ENCODE data around the gene GALNT3. TPM values are rescaled to one million over a fixed set of nuclear protein-coding genes. Genes with fewer than 3 reads are reported as not detected.

Gene GALNT3
- total and polyA plus RNA-seq, 2 of the 8 experiments (the other 6 are each of a cell fraction or from before 2014, with no cell fraction given), result 3.4 to 23.6 TPM

DNA sequence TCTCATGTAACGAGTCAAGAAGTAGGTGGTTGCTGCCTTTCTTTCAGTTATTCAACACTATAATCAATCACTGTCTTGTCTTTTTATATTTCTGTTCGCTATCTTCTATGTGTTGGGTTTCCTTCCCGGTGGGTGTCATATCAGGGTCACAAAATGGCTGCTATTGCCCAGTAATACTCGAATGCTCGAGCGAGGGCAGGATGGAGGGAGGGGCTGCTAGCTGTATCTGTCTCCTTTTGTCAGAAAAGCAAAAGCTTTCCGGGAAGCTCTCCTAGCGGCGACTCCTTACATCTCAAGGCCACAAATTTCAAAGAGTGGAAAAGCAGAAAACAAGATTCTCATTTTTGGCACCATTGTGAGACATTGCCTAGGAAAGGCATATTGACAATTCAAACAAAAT, 16.4 kb upstream of the GALNT3 start:
- no peaks in the 10 kb centered on the region for H3K23me2 ChIP-seq (ENCODE audit: low read depth, low read length)
- no peak overlapping the region for H4K8ac ChIP-seq (ENCODE audit: extremely low read depth, insufficient read depth, low read length)
- no peak overlapping the region for H3K23ac ChIP-seq (ENCODE audit: insufficient read length)
- H2AFZ ChIP-seq (ENCODE audit: low read length), result no peak overlapping the region
- no peak overlapping the region for H2BK12ac ChIP-seq (ENCODE audit: low read depth, low read length)
- no peak overlapping the region for H3K9ac ChIP-seq (replicated peaks in 1 of 4; ENCODE audit: extremely low read depth in 1 of 4, low read depth in 3 of 4, low read length in 3 of 4)
- no peak overlapping the region for H2BK15ac ChIP-seq (ENCODE audit: low read length)
- H2AK5ac ChIP-seq (ENCODE audit: low read depth, low read length), result no peak overlapping the region
- H3K14ac ChIP-seq (ENCODE audit: insufficient read length), result no peak overlapping the region
- H2BK20ac ChIP-seq (ENCODE audit: low read length), result no peak overlapping the region
- no peak overlapping the region for H3K56ac ChIP-seq (replicated peaks; ENCODE audit: insufficient read length, low read depth, low read length)
- H4K91ac ChIP-seq (replicated peaks; ENCODE audit: insufficient read length, low read length), result no peak overlapping the region
- no peak overlapping the region for H3K4me3 ChIP-seq (ENCODE audit: extremely low read depth in 1 of 4, insufficient read depth in 2 of 4, low read depth in 3 of 4, low read length in 4 of 4)
- FAIRE-seq (no peak), DNase-seq (ENCODE audit: low read depth in 1 of 2, low spot score in 2 of 2) (no peak)
- H4K20me1 ChIP-seq (replicated peaks in 1 of 2; ENCODE audit: control insufficient read depth in 1 of 2, insufficient read depth in 2 of 2, low read length in 2 of 2), result no peaks in the 10 kb centered on the region
- H3K4me1 ChIP-seq (replicated peaks in 1 of 4; ENCODE audit: control insufficient read depth in 3 of 4, insufficient read depth in 4 of 4, low read length in 3 of 4), result no peaks in the 10 kb centered on the region
- H2BK5ac ChIP-seq (ENCODE audit: low read depth, low read length), result no peak overlapping the region
- CTCF ChIA-PET (ENCODE audit: partially characterized antibody), result no interaction called here
- no peaks in the 10 kb centered on the region for H3K9me3 ChIP-seq (ENCODE audit: insufficient read depth in 2 of 2, low read depth in 1 of 2, low read length in 1 of 2)
- peaks cover 0 to 1% (median 0%) of the 10 kb centered on the region in 4 experiments; a peak in 1 of 7 replicates for H3K27me3 ChIP-seq (replicated peaks in 1 of 4; ENCODE audit: control insufficient read depth in 3 of 4, extremely low read depth in 1 of 4, insufficient read depth in 3 of 4, low read length in 3 of 4)
- no peaks in the 10 kb centered on the region for H3K79me1 ChIP-seq (ENCODE audit: low read depth, low read length)
- no peak overlapping the region for H4K5ac ChIP-seq (ENCODE audit: insufficient read length, low read depth, low read length)
- no peaks in the 10 kb centered on the region for H3K79me2 ChIP-seq (ENCODE audit: control insufficient read depth in 1 of 2, insufficient read depth in 2 of 2, low read length in 2 of 2)
- POLR2A ChIA-PET (ENCODE audit: partially characterized antibody), result no interaction called here
- no peak overlapping the region for H2BK120ac ChIP-seq (replicated peaks; ENCODE audit: low read depth, low read length)
- 86% methylated on average over 9 of the region's 9 CpGs; no CpG with 5 or more reads in 1 of the 2 experiments for WGBS, 2 experiments (ENCODE audit: extremely low coverage in 1 of 2, insufficient coverage in 1 of 2, insufficient read length in 1 of 2, insufficient replicate concordance in 2 of 2, low coverage in 1 of 2, low lambda C conversion rate in 2 of 2, missing lambda C conversion rate in 1 of 2)
- no peaks in the 10 kb centered on the region for H3K36me3 ChIP-seq (ENCODE audit: control insufficient read depth in 2 of 4, insufficient read depth in 4 of 4, low read length in 3 of 4)
- H3K4me2 ChIP-seq (ENCODE audit: insufficient read depth in 1 of 2, low read depth in 2 of 2, low read length in 2 of 2), result no peak overlapping the region
- H3K18ac ChIP-seq (ENCODE audit: extremely low read depth, low read length), result no peak overlapping the region
- no peak overlapping the region for H3K4ac ChIP-seq (replicated peaks; ENCODE audit: insufficient read length, low read depth, low read length)
- H3K27ac ChIP-seq (ENCODE audit: low read depth, low read length), result no peak overlapping the region
- no peak for TF ChIP-seq EZH2 (IDR thresholded peaks at IDR 0.05; ENCODE audit: low read depth, low read length, severe bottlenecking)
- no peak for TF ChIP-seq CTBP2 (IDR thresholded peaks at IDR 0.05; ENCODE audit: borderline replicate concordance, insufficient read depth, insufficient read length, low read length)
- TF ChIP-seq BRCA1 (IDR thresholded peaks at IDR 0.05; ENCODE audit: low read depth, low read length), result no peak
- no peak for TF ChIP-seq JUND (IDR thresholded peaks at IDR 0.05; ENCODE audit: low read length)
- TF ChIP-seq CHD2 (IDR thresholded peaks at IDR 0.05; ENCODE audit: low read length), result no peak
- TF ChIP-seq CBX8 (IDR thresholded peaks at IDR 0.05; ENCODE audit: borderline replicate concordance, low read depth, low read length), result no peak
- TF ChIP-seq, protein P1, sequence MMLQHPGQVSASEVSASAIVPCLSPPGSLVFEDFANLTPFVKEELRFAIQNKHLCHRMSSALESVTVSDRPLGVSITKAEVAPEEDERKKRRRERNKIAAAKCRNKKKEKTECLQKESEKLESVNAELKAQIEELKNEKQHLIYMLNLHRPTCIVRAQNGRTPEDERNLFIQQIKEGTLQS (IDR thresholded peaks at IDR 0.05; ENCODE audit: insufficient read depth, low read depth, low read length), result no peak
- no peak for TF ChIP-seq NANOG (IDR thresholded peaks at IDR 0.05; ENCODE audit: insufficient read depth, low read depth, low read length, poor library complexity, severe bottlenecking)
- no peak for TF ChIP-seq TAF7 (optimal IDR thresholded peaks at IDR 0.05; ENCODE audit: borderline replicate concordance, low read depth, low read length)
- no peak for TF ChIP-seq GABPA (IDR thresholded peaks at IDR 0.05; ENCODE audit: borderline replicate concordance, insufficient read depth, low read length)
